A673 (cell line): ENCODE results near the gene MTRF1.

Experiments used
- CTCF ChIP-seq: fragments of 300-800, 200-600 bp; sonication (generic); conservative IDR thresholded peaks from 2 replicates; pipeline ENCODE4 v1.5.1; 2017; ENCODE audit warnings: low read depth, mild to moderate bottlenecking, antibody characterized with exemption, low read length, moderate library complexity, mixed read lengths
- EZH2 ChIP-seq: fragments of 200-600 bp; sonication (generic); IDR thresholded peaks from 2 replicates; pipeline ENCODE4 v1.6.1; 2017; ENCODE audit warnings: borderline replicate concordance, low read depth, mild to moderate bottlenecking, mixed read lengths, antibody characterized with exemption, low read length; ENCODE audit not compliant: poor library complexity, severe bottlenecking

- no peak for TF ChIP-seq CTCF
- TF ChIP-seq EZH2, result no peak
Observed at GRCh38 chr13:41188584-41188983, 74.8 kb downstream of the MTRF1 start.
